ENCODE data around the gene KLF7. TPM values are rescaled to one million over a fixed set of nuclear protein-coding genes. Genes with fewer than 3 reads are reported as not detected.
A peak's percentile ranks its signal among the peaks of the same experiment; 100 is the strongest.

KLF7 gene
- total RNA-seq, 1 experiment from 2014 or later: 32.2 TPM

GRCh38 chr2:207202645-207203044 lies 36.9 kb upstream of the KLF7 start:
- Histone ChIP-seq H4K5ac (ENCODE audit: insufficient read length, low read depth, low read length) (no peak overlapping the region), H3K4ac (ENCODE audit: low read depth, low read length) (no peak overlapping the region), H3K27ac (ENCODE audit: insufficient read length, low read depth, low read length) (no peak overlapping the region), H3K18ac (ENCODE audit: insufficient read length, low read depth, low read length) (no peak overlapping the region), H2BK15ac (ENCODE audit: low read depth, low read length) (no peak overlapping the region), H4K91ac (ENCODE audit: insufficient read length, low read depth, low read length) (no peak overlapping the region), H2AK5ac (ENCODE audit: insufficient read length, low read length) (no peak overlapping the region), H3K27me3 (ENCODE audit: insufficient read depth, low read length) (no peaks in the 10 kb centered on the region), H3K79me2 (ENCODE audit: insufficient read depth, low read length) (no peaks in the 10 kb centered on the region), H3T11ph (ENCODE audit: low read length) (no peak overlapping the region), H4K20me1 (ENCODE audit: control insufficient read depth, insufficient read depth, insufficient read length) (no peaks in the 10 kb centered on the region), H3K79me1 (ENCODE audit: insufficient read depth, low read depth, low read length, poor library complexity, severe bottlenecking) (no peaks in the 10 kb centered on the region), H4K8ac (replicated peaks; ENCODE audit: insufficient read length, low read depth, low read length) (no peak overlapping the region), H2BK5ac (ENCODE audit: insufficient read length, low read length) (no peak overlapping the region), H3K4me1 (ENCODE audit: insufficient read depth, low read length) (no peaks in the 10 kb centered on the region), H3K9me3 (ENCODE audit: control insufficient read depth, low read depth, low read length) (no peaks in the 10 kb centered on the region), H3K23me2 (ENCODE audit: insufficient read length, low read depth, low read length, poor library complexity, severe bottlenecking) (no peaks in the 10 kb centered on the region), H2AFZ (ENCODE audit: low read length) (no peak overlapping the region), H2BK12ac (ENCODE audit: insufficient read length, low read depth, low read length) (no peak overlapping the region), H2BK20ac (ENCODE audit: low read depth, low read length, poor library complexity, severe bottlenecking) (no peak overlapping the region), H2BK120ac (ENCODE audit: low read depth, low read length, poor library complexity, severe bottlenecking) (no peak overlapping the region), H3K56ac (ENCODE audit: insufficient read length, low read depth, low read length) (no peak overlapping the region), H3K23ac (ENCODE audit: insufficient read length, low read depth, low read length) (no peak overlapping the region), H3K14ac (ENCODE audit: insufficient read depth, low read length) (no peak overlapping the region), H3K4me2 (ENCODE audit: insufficient read depth, insufficient read length, low read length) (no peak overlapping the region), H3K9ac (ENCODE audit: extremely low read depth, insufficient read length, low read length) (no peak overlapping the region)
- H3K27me3 Mint-ChIP-seq (ENCODE audit: low read depth): no peaks in the 10 kb centered on the region
- peaks cover 9 to 30% of the 10 kb centered on the region in 2 experiments for H3K4me1 Mint-ChIP-seq
- no peaks in the 10 kb centered on the region for H3K9me3 Mint-ChIP-seq
- TF ChIP-seq CTCF (conservative IDR thresholded peaks at IDR 0.05): no peak
- H3K4me3 Mint-ChIP-seq: no peak overlapping the region
- H3K27ac Mint-ChIP-seq: no peak overlapping the region
- DNase-seq: peak; percentile 49
- no peaks in the 10 kb centered on the region for H3K36me3 Mint-ChIP-seq (ENCODE audit: insufficient read depth in 1 of 3, low read depth in 3 of 3)
- no CpG with 5 or more reads among the region's 4 CpGs for WGBS (ENCODE audit: extremely low coverage, insufficient read length, low lambda C conversion rate)
